Cardiac fibroblast (primary cell): ENCODE data around the gene C1orf174.

ENCODE experiments used
- DNase-seq, 2 donors: peaks; one replicate each; pipeline versions ENCODE4 v3.0.0 to v3.0.0-alpha.2; 2010; ENCODE audit warnings: low read depth in 2 of 2
- H3K4me3 ChIP-seq, 2 donors: replicated peaks in 1 of 2; 1 replicate in 1 of 2; 2 replicates in 1 of 2; pipeline ENCODE4 v1.5.1; 2011; ENCODE audit warnings: low read depth in 2 of 2, low read length in 2 of 2, mild to moderate bottlenecking in 2 of 2, moderate library complexity in 1 of 2
- CTCF ChIP-seq: IDR thresholded peaks from one replicate; pipeline ENCODE4 v1.5.1; 2011; ENCODE audit warnings: low read depth, mild to moderate bottlenecking, low read length, inconsistent platforms

Gene C1orf174

GRCh38 chr1:3851292-3851691 is 48.8 kb downstream of the C1orf174 start:
- DNase-seq: no peak
- TF ChIP-seq CTCF: no peak
- no peak overlapping the region for H3K4me3 ChIP-seq

GRCh38 chr1:3850857-3851256 is 49.2 kb downstream of the C1orf174 start:
- TF ChIP-seq CTCF: no peak
- no peak for DNase-seq
- H3K4me3 ChIP-seq: no peak overlapping the region

- TF ChIP-seq CTCF: no peak
- no peak for DNase-seq
- H3K4me3 ChIP-seq: no peak overlapping the region
Observed at GRCh38 chr1:3847081-3847480, 53.0 kb downstream of the C1orf174 start.

GRCh38 chr1:3846541-3846940 is 53.5 kb downstream of the C1orf174 start:
- TF ChIP-seq CTCF: no peak
- DNase-seq: no peak

GRCh38 chr1:3842912-3843311 is 57.2 kb downstream of the C1orf174 start:
- no peak overlapping the region for H3K4me3 ChIP-seq
- no peak for TF ChIP-seq CTCF
- no peak for DNase-seq

More at GRCh38 chr1:3846541-3846940, 53.5 kb downstream of the C1orf174 start:
- no peak overlapping the region for H3K4me3 ChIP-seq

GRCh38 chr1:3841491-3841890 is 58.6 kb downstream of the C1orf174 start:
- no peak overlapping the region for H3K4me3 ChIP-seq
- TF ChIP-seq CTCF: no peak
- no peak for DNase-seq
